Upper lobe of right lung (tissue), 1 donor: ENCODE measurements around the gene RANBP3. TPM values are rescaled to one million over a fixed set of nuclear protein-coding genes. Genes with fewer than 3 reads are reported as not detected.

Experiments
- ATAC-seq: fragments of 200-7000 bp; cut with Tn5 transposase; one replicate; pipeline ENCODE4 v1.9.1; 2020; ENCODE audit warnings: mild to moderate bottlenecking, moderate library complexity
- DNase-seq: peaks from one replicate; pipeline ENCODE4 v3.0.0-alpha.2; 2020
- H3K27ac ChIP-seq: fragments of 200-600 bp; one replicate; pipeline ENCODE4 v1.8.0; 2022
- H3K27me3 ChIP-seq: fragments of 200-600 bp; one replicate; pipeline ENCODE4 v1.8.0; 2022; ENCODE audit warnings: mild to moderate bottlenecking
- H3K36me3 ChIP-seq: fragments of 200-600 bp; one replicate; pipeline ENCODE4 v1.8.0; 2022
- H3K4me1 ChIP-seq: fragments of 200-600 bp; one replicate; pipeline ENCODE4 v1.8.0; 2022
- H3K4me3 ChIP-seq: fragments of 200-600 bp; one replicate; pipeline ENCODE4 v1.8.0; 2022; ENCODE audit warnings: mild to moderate bottlenecking
- H3K9me3 ChIP-seq: fragments of 200-600 bp; one replicate; pipeline ENCODE4 v1.8.0; 2022
- CTCF ChIP-seq: fragments of 200-600 bp; IDR thresholded peaks from one replicate; pipeline ENCODE4 v1.8.0; 2022; ENCODE audit warnings: antibody characterized with exemption
- intact Hi-C: fragments of 100-400 bp; cut with DNase I; formaldehyde crosslinking; loops from one replicate; pipeline ENCODE4 v1.11.0; 2022
- total RNA-seq: library from RNA; stranded (reverse); fragmentation: NEBNext Ultra II Directional; extraction: Animal tissue kit (Norgen Biotek cat#: 25700); gene quantifications from one replicate; pipeline ENCODE4 v1.2.1, GENCODE V29; 2021
- donor health status: DM: no; HTN: yes; CAD: no; lungs with severe emphysema.

Gene RANBP3
- total RNA-seq, 1 donor from 2014 or later, result 65.5 TPM

DNA sequence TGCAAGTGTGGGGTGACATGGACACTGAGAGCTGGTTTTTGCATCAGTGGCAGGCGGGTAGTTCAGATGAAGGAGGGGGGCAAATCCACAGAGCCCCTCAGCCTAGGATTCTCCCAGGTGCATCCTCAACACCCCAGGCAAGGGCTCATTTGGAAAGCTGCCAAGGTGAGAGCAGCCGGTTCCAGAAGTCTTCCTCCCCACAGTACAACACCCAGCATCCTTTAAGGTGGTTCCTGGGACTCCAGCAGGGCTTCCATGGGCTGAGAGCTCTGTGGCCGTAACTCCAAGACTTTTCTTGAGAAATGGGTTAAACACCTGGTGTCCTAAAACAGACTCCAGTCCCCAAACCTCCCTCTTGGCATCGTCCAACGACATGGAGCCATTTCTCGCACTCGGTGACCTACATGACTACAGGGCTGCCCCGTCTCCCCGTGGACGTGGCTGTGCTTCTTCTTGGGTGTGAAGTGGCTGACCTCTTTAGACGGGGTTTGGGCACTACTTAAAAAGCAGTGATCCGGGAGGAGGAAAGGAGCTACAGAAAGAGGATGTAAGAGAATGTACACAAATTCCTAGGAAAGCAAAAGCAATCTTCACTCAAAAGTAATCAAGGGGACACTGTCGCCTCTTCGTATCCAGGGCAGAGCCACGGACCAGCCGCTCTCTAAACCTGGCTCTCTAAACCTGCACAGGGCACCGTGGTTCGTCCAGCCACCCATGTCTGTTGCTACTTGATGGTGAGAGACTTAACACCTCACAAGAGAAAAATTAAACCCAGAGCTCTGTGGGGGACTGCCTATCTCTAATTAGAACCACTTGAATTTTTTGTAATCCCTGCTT lies 25.5 kb downstream of the RANBP3 start:
- DNase-seq (no peak), ATAC-seq (no peak)
- Histone ChIP-seq H3K27ac (peak overlapping the region; percentile 52), H3K36me3 (no peaks in the 10 kb centered on the region), H3K4me3 (no peak overlapping the region), H3K27me3 (no peaks in the 10 kb centered on the region), H3K4me1 (peaks cover 81% of the 10 kb centered on the region), H3K9me3 (no peaks in the 10 kb centered on the region)
- no peak for TF ChIP-seq CTCF
- intact Hi-C loops, result no loop called here

DNA sequence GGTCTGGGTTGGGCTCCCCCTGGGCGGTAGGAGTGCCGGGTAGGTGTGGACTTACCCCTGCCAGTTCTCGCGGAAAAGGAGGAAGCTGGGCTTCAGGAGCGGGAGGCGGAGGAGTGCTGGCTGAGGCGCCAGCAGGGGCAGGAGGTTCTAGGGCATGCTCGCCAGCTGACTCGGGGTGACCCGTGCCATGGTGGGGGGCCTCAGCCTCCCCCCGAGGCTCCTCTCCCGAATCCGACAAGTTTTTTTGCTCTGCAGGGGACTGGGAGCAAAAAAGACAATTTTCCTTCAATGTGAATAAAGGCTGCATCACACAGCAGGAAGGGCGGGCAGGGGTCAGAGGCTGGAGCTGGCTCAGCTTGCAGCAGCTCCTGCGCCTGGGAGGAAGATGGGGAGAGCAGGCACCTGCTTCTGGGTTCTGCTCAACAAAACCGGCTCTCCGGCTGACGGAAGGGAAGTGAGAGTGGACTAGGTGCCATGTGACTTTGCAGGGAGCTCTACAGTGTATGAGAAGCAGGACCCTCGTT lies 26.5 kb downstream of the RANBP3 start:
- Histone ChIP-seq H3K9me3 (no peaks in the 10 kb centered on the region), H3K36me3 (no peaks in the 10 kb centered on the region), H3K4me1 (peaks cover 91% of the 10 kb centered on the region), H3K27ac (no peak overlapping the region), H3K27me3 (no peaks in the 10 kb centered on the region), H3K4me3 (no peak overlapping the region)
- peak; percentile 37 for ATAC-seq
- intact Hi-C loops, result no loop called here
- peak; percentile 75 for DNase-seq
- no peak for TF ChIP-seq CTCF

- Histone ChIP-seq H3K27me3 (no peaks in the 10 kb centered on the region), H3K36me3 (no peaks in the 10 kb centered on the region), H3K4me1 (peaks cover 91% of the 10 kb centered on the region), H3K9me3 (no peaks in the 10 kb centered on the region), H3K4me3 (no peak overlapping the region), H3K27ac (no peak overlapping the region)
- DNase-seq, result no peak
- TF ChIP-seq CTCF, result no peak
- intact Hi-C loops, result no loop called here
- no peak for ATAC-seq
Measured at GRCh38 chr19:5950741-5951140, 27.2 kb downstream of the RANBP3 start.

DNA sequence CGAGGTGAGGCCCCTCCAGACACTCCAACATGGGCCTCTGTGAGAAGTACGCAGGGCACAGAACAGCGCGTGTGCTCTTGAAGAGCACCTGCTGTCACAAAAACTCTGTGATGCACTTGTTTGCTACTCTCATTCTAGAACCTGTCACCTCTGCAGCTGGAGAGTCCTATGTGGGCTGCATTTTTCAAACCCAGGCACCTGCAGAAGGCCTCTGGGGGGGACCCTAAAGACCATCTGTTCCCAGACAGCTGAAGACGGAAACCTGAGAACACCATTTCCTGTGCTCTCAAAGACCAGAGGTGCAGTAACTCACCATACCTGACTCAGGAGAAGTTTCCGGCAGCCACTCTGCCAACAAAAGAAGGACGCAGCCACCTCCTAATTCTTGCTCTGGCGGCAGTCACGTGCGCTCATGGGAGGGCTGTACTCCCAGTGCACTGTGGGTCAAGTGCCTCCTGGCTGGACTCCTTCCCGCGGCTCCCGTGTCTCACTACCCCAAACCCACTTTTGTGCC lies 28.1 kb downstream of the RANBP3 start:
- DNase-seq, result peak; percentile 89

More for the DNA sequence above, 28.1 kb downstream of the RANBP3 start:
- Histone ChIP-seq H3K4me3 (no peak overlapping the region), H3K4me1 (peaks cover 82% of the 10 kb centered on the region), H3K27me3 (no peaks in the 10 kb centered on the region), H3K27ac (no peak overlapping the region), H3K9me3 (no peaks in the 10 kb centered on the region), H3K36me3 (no peaks in the 10 kb centered on the region)
- intact Hi-C loops, result no loop called here
- TF ChIP-seq CTCF, result no peak
- ATAC-seq, result peak; percentile 76
